CD4-positive, alpha-beta memory T cell (primary cell): ENCODE results near the gene ENGASE. TPM values are rescaled to one million over a fixed set of nuclear protein-coding genes. Genes with fewer than 3 reads are reported as not detected.

Experiments used
- CTCF ChIA-PET: fragments of 350-600 bp; sonication (Branson Sonifier 250); formaldehyde crosslinking; loops from one replicate; lab custom pipeline; 2021; ENCODE audit warnings: inconsistent platforms; ENCODE audit not compliant: partially characterized antibody; lab: Charles Lee
- POLR2A ChIA-PET: fragments of 350-600 bp; sonication (Branson Sonifier 250); formaldehyde crosslinking; loops from one replicate; lab custom pipeline; 2021; ENCODE audit not compliant: partially characterized antibody; lab: Charles Lee
- DNase-seq, 5 donors: peaks; one replicate each; pipeline versions ENCODE4 v3.0.0 to v3.0.0-alpha.2; 2020 to 2022; ENCODE audit warnings: mixed read lengths in 1 of 5
- H3K27ac ChIP-seq: one replicate; pipeline ENCODE4 v1.7.0; 2013; ENCODE audit warnings: low read depth, low read length
- H3K27me3 ChIP-seq: 2 replicates; pipeline ENCODE4 v1.7.0; 2013; ENCODE audit warnings: mild to moderate bottlenecking, low read length, moderate library complexity; ENCODE audit not compliant: insufficient read depth
- H3K36me3 ChIP-seq: 2 replicates; pipeline ENCODE4 v1.7.0; 2013; ENCODE audit warnings: mild to moderate bottlenecking, low read length, moderate library complexity; ENCODE audit not compliant: insufficient read depth
- H3K4me1 ChIP-seq: 2 replicates; pipeline ENCODE4 v1.7.0; 2013; ENCODE audit warnings: mild to moderate bottlenecking, low read length, moderate library complexity; ENCODE audit not compliant: insufficient read depth
- H3K4me3 ChIP-seq, 2 donors: one replicate each; pipeline ENCODE4 v1.7.0; 2013; ENCODE audit warnings: low read length in 2 of 2, mild to moderate bottlenecking in 1 of 2
- H3K9me3 ChIP-seq, 2 donors: one replicate each; pipeline ENCODE4 v1.7.0; 2013; ENCODE audit warnings: low read length in 2 of 2, control low read depth in 1 of 2; ENCODE audit not compliant: control insufficient read depth in 1 of 2
- H3K27ac Mint-ChIP-seq, 7 donors: one replicate each; pipeline ENCODE4 v1.8.0; 2020 to 2021; ENCODE audit warnings: mixed read lengths in 7 of 7, mild to moderate bottlenecking in 6 of 7, inconsistent platforms in 3 of 7, moderate library complexity in 3 of 7
- H3K27me3 Mint-ChIP-seq, 2 donors: one replicate each; pipeline ENCODE4 v1.8.0; 2020 to 2021; ENCODE audit warnings: mixed read lengths in 2 of 2
- H3K36me3 Mint-ChIP-seq, 2 donors: one replicate each; pipeline ENCODE4 v1.8.0; 2020 to 2021; ENCODE audit warnings: mixed read lengths in 2 of 2, inconsistent platforms in 1 of 2, mild to moderate bottlenecking in 1 of 2
- H3K4me1 Mint-ChIP-seq, 4 donors: one replicate each; pipeline ENCODE4 v1.8.0; 2020 to 2021; ENCODE audit warnings: mixed read lengths in 4 of 4, mild to moderate bottlenecking in 1 of 4
- H3K4me3 Mint-ChIP-seq, 8 donors: one replicate each; pipeline ENCODE4 v1.8.0; 2020 to 2021; ENCODE audit warnings: mixed read lengths in 8 of 8, mild to moderate bottlenecking in 7 of 8, moderate library complexity in 6 of 8, inconsistent platforms in 3 of 8
- H3K9me3 Mint-ChIP-seq, 8 donors: one replicate each; pipeline ENCODE4 v1.8.0; 2020 to 2021; ENCODE audit warnings: mixed read lengths in 8 of 8, mild to moderate bottlenecking in 5 of 8, inconsistent platforms in 3 of 8, moderate library complexity in 1 of 8
- intact Hi-C: fragments of 100-400 bp; cut with micrococcal nuclease; formaldehyde crosslinking; loops from one replicate; pipeline ENCODE4 v1.15.1; 2023
- polyA plus RNA-seq, 2 donors: library from polyadenylated mRNA; unstranded; fragments of 300-500 nt; fragmentation: Illumina TruSeq; gene quantifications; one replicate each; pipeline ENCODE4 v1.2.3, GENCODE V29; 2021
- total RNA-seq, 2 experiments: library from RNA; stranded (reverse); gene quantifications; one replicate each; pipeline ENCODE4 v1.2.3, GENCODE V29; 2021

Gene ENGASE
- total and polyA plus RNA-seq, 4 experiments from 2014 or later, result 2.7 to 150 (median 75.8) TPM

- no peak for DNase-seq
- no peaks in the 10 kb centered on the region for H3K27me3 ChIP-seq
- no peak overlapping the region for H3K27ac ChIP-seq
- H3K4me3 ChIP-seq, result no peak overlapping the region
- ChIA-PET POLR2A (no interaction called here), CTCF (no interaction called here)
- no peaks in the 10 kb centered on the region for H3K9me3 ChIP-seq
- Mint-ChIP-seq H3K4me1 (no peaks in the 10 kb centered on the region), H3K4me3 (no peak overlapping the region), H3K9me3 (no peaks in the 10 kb centered on the region), H3K27me3 (peaks cover 2 to 4% of the 10 kb centered on the region in 2 donors), H3K36me3 (no peaks in the 10 kb centered on the region), H3K27ac (no peak overlapping the region)
- no peaks in the 10 kb centered on the region for H3K4me1 ChIP-seq
- intact Hi-C loops, result no loop called here
- no peaks in the 10 kb centered on the region for H3K36me3 ChIP-seq
Measured at GRCh38 chr17:79108232-79108850, 33.7 kb downstream of the ENGASE start.

GRCh38 chr17:79108870-79109269 is 34.2 kb downstream of the ENGASE start:
- ChIA-PET CTCF (no interaction called here), POLR2A (no interaction called here)
- Histone ChIP-seq H3K27ac (no peak overlapping the region), H3K27me3 (no peaks in the 10 kb centered on the region), H3K9me3 (no peaks in the 10 kb centered on the region), H3K4me1 (no peaks in the 10 kb centered on the region), H3K36me3 (no peaks in the 10 kb centered on the region), H3K4me3 (no peak overlapping the region)
- Mint-ChIP-seq H3K27me3 (peaks cover 2 to 4% of the 10 kb centered on the region in 2 donors), H3K27ac (no peak overlapping the region), H3K36me3 (no peaks in the 10 kb centered on the region), H3K4me3 (no peak overlapping the region), H3K9me3 (no peaks in the 10 kb centered on the region), H3K4me1 (no peaks in the 10 kb centered on the region)
- intact Hi-C loops, result no loop called here
- no peak for DNase-seq

- Mint-ChIP-seq H3K4me3 (no peak overlapping the region), H3K27ac (no peak overlapping the region), H3K36me3 (no peaks in the 10 kb centered on the region), H3K27me3 (peaks cover 2 to 4% of the 10 kb centered on the region in 2 donors), H3K4me1 (no peaks in the 10 kb centered on the region), H3K9me3 (no peaks in the 10 kb centered on the region)
- H3K4me3 ChIP-seq, result no peak overlapping the region
- H3K4me1 ChIP-seq, result no peaks in the 10 kb centered on the region
- no peak for DNase-seq
- CTCF ChIA-PET, result no interaction called here
- H3K36me3 ChIP-seq, result no peaks in the 10 kb centered on the region
- intact Hi-C loops, result no loop called here
- no peak overlapping the region for H3K27ac ChIP-seq
- POLR2A ChIA-PET, result no interaction called here
- no peaks in the 10 kb centered on the region for H3K27me3 ChIP-seq
- H3K9me3 ChIP-seq, result no peaks in the 10 kb centered on the region
Measured at GRCh38 chr17:79109584-79109983, 35.0 kb downstream of the ENGASE start.

- H3K36me3 Mint-ChIP-seq, result no peaks in the 10 kb centered on the region
- ChIA-PET CTCF (no interaction called here), POLR2A (no interaction called here)
- no peaks in the 10 kb centered on the region for H3K4me1 ChIP-seq
- H3K9me3 ChIP-seq, result no peaks in the 10 kb centered on the region
- H3K27me3 ChIP-seq, result no peaks in the 10 kb centered on the region
- H3K4me3 ChIP-seq, result no peak overlapping the region
- no peaks in the 10 kb centered on the region for H3K9me3 Mint-ChIP-seq
- intact Hi-C loops, result no loop called here
- peaks cover 2 to 4% of the 10 kb centered on the region in 2 donors for H3K27me3 Mint-ChIP-seq
- no peak for DNase-seq
- H3K27ac Mint-ChIP-seq, result no peak overlapping the region
- H3K27ac ChIP-seq, result no peak overlapping the region
- no peaks in the 10 kb centered on the region for H3K4me1 Mint-ChIP-seq
- H3K4me3 Mint-ChIP-seq, result peak overlapping the region in 1 of 8 donors; percentile 37
- H3K36me3 ChIP-seq, result no peaks in the 10 kb centered on the region
Measured at GRCh38 chr17:79111097-79111496, 36.5 kb downstream of the ENGASE start.

GRCh38 chr17:79112471-79112870 is 37.8 kb downstream of the ENGASE start:
- no peak overlapping the region for H3K27ac Mint-ChIP-seq
- H3K4me3 Mint-ChIP-seq, result no peak overlapping the region
- CTCF ChIA-PET, result interaction anchor here (1.3 kb wide), 1 partner anchor 24 kb away, joined by 3 read pairs; no protein-coding TSS in a partner anchor
- POLR2A ChIA-PET, result no interaction called here
- H3K36me3 Mint-ChIP-seq, result no peaks in the 10 kb centered on the region
- peaks cover 2 to 4% of the 10 kb centered on the region in 2 donors for H3K27me3 Mint-ChIP-seq
- no peaks in the 10 kb centered on the region for H3K4me1 Mint-ChIP-seq
- intact Hi-C loops, result no loop called here
- Histone ChIP-seq H3K27ac (no peak overlapping the region), H3K9me3 (no peaks in the 10 kb centered on the region), H3K36me3 (no peaks in the 10 kb centered on the region), H3K4me3 (no peak overlapping the region), H3K27me3 (no peaks in the 10 kb centered on the region), H3K4me1 (no peaks in the 10 kb centered on the region)
- DNase-seq, result no peak
- no peaks in the 10 kb centered on the region for H3K9me3 Mint-ChIP-seq

- intact Hi-C loops, result no loop called here
- H3K4me1 ChIP-seq, result no peaks in the 10 kb centered on the region
- ChIA-PET POLR2A (no interaction called here), CTCF (interaction anchor here (1.3 kb wide), 1 partner anchor 26 kb away, joined by 3 read pairs; no protein-coding TSS in a partner anchor)
- DNase-seq, result no peak
- no peak overlapping the region for H3K4me3 ChIP-seq
- H3K9me3 ChIP-seq, result no peaks in the 10 kb centered on the region
- no peaks in the 10 kb centered on the region for H3K27me3 ChIP-seq
- Mint-ChIP-seq H3K9me3 (no peaks in the 10 kb centered on the region), H3K27ac (no peak overlapping the region), H3K4me3 (no peak overlapping the region), H3K36me3 (no peaks in the 10 kb centered on the region), H3K27me3 (peaks cover 4 to 5% of the 10 kb centered on the region in 2 donors), H3K4me1 (no peaks in the 10 kb centered on the region)
- no peak overlapping the region for H3K27ac ChIP-seq
- no peaks in the 10 kb centered on the region for H3K36me3 ChIP-seq
Measured at GRCh38 chr17:79113699-79114457, 39.3 kb downstream of the ENGASE start.

- no peak for DNase-seq
- H3K27ac ChIP-seq, result no peak overlapping the region
- no peak overlapping the region for H3K4me3 ChIP-seq
- CTCF ChIA-PET, result no interaction called here
- Mint-ChIP-seq H3K4me1 (no peaks in the 10 kb centered on the region), H3K36me3 (no peaks in the 10 kb centered on the region), H3K27me3 (peaks cover 6 to 8% of the 10 kb centered on the region in 2 donors), H3K4me3 (no peak overlapping the region), H3K27ac (no peak overlapping the region), H3K9me3 (no peaks in the 10 kb centered on the region)
- H3K4me1 ChIP-seq, result no peaks in the 10 kb centered on the region
- POLR2A ChIA-PET, result no interaction called here
- no peaks in the 10 kb centered on the region for H3K9me3 ChIP-seq
- H3K27me3 ChIP-seq, result no peaks in the 10 kb centered on the region
- no peaks in the 10 kb centered on the region for H3K36me3 ChIP-seq
- intact Hi-C loops, result no loop called here
Measured at GRCh38 chr17:79114458-79115301, 40.1 kb downstream of the ENGASE start.
